ENCODE measurements around the gene PAMR1.

- TF ChIP-seq CTCF (IDR thresholded peaks at IDR 0.05) (no peak), EZH2phosphoT487 (IDR thresholded peaks at IDR 0.05) (no peak)
Observed at GRCh38 chr11:35486446-35486845, 39.0 kb downstream of the PAMR1 start.
